A549 (cell line): ENCODE data around the gene DOCK1. TPM values are rescaled to one million over a fixed set of nuclear protein-coding genes. Genes with fewer than 3 reads are reported as not detected.

Experiments used
- ATAC-seq, 2 experiments: fragments of 200-7000 bp in 1 of 2; fragments of >200 bp in 1 of 2; cut with Nextera tagmentation in 1 of 2; cut with Tn5 transposase in 1 of 2; 3 replicates each; pipeline versions ENCODE4 v1.8.0 to v1.9.1; 2018 to 2020; ENCODE audit warnings: mild to moderate bottlenecking in 1 of 2, moderate library complexity in 1 of 2
- CTCF ChIA-PET: fragments of 300-600 bp; sonication (Branson Sonifier 250); formaldehyde crosslinking; extraction: SDS; loops from one replicate; lab custom pipeline; 2021; ENCODE audit warnings: antibody characterized with exemption, inconsistent platforms; lab: Yijun Ruan, JAX
- POLR2A ChIA-PET: fragments of 350-600 bp; formaldehyde crosslinking; extraction: SDS; loops from one replicate; lab custom pipeline; 2021; ENCODE audit warnings: antibody characterized with exemption, inconsistent platforms; lab: Yijun Ruan, JAX
- DNase-seq, 2 experiments: peaks; one replicate each; pipeline versions ENCODE4 v3.0.0 to v3.0.0-alpha.2; 2011 to 2016; ENCODE audit warnings: low read depth in 1 of 2, low spot score in 1 of 2
- FAIRE-seq: peaks from 2 replicates; lab custom pipeline; 2011; peaks lifted over from hg19 to GRCh38; lab: Jason Lieb, UNC
- H3K27ac ChIP-seq, 2 experiments: fragments of >200 bp; sonication (Bioruptor Twin); formaldehyde crosslinking; 3 replicates each; pipeline ENCODE4 v1.5.1; 2016 to 2017
- H3K4me1 ChIP-seq: fragments of >200 bp; sonication (Bioruptor Twin); formaldehyde crosslinking; 3 replicates; pipeline ENCODE4 v1.6.1; 2016
- H3K4me2 ChIP-seq: fragments of >200 bp; sonication (Bioruptor Twin); formaldehyde crosslinking; 3 replicates; pipeline ENCODE4 v1.6.1; 2016
- H3K4me3 ChIP-seq: fragments of >200 bp; sonication (Bioruptor Twin); formaldehyde crosslinking; 3 replicates; pipeline ENCODE4 v1.5.1; 2016
- H3K9me3 ChIP-seq: fragments of >200 bp; sonication (Bioruptor Twin); formaldehyde crosslinking; 3 replicates; pipeline ENCODE4 v1.6.1; 2016
- ATOH8 ChIP-seq: fragments of 250-450 bp; sonication (Bioruptor Pico); IDR thresholded peaks from 2 replicates; pipeline ENCODE4 v1.5.0; 2020; ENCODE audit warnings: low read depth, mild to moderate bottlenecking, moderate library complexity
- BHLHE40 ChIP-seq: IDR thresholded peaks from 2 replicates; pipeline ENCODE4 v1.6.1; 2012; ENCODE audit warnings: low read depth, low read length, inconsistent platforms
- CHD4 ChIP-seq: fragments of 200-600 bp; sonication (generic); IDR thresholded peaks from 2 replicates; pipeline ENCODE4 v1.6.1; 2016; ENCODE audit warnings: antibody characterized with exemption, mild to moderate bottlenecking, borderline replicate concordance
- CTCF ChIP-seq: fragments of >200 bp; sonication (Bioruptor Twin); formaldehyde crosslinking; IDR thresholded peaks from 3 replicates; pipeline ENCODE4 v1.5.1; 2016
- E2F6 ChIP-seq: IDR thresholded peaks from 2 replicates; pipeline ENCODE4 v1.6.1; 2012; ENCODE audit warnings: low read depth, borderline replicate concordance
- ELK1 ChIP-seq: fragments of 150-350 bp; IDR thresholded peaks from 2 replicates; pipeline ENCODE4 v1.6.1; 2014; ENCODE audit warnings: low read depth, mild to moderate bottlenecking, low read length
- FOSL2 ChIP-seq, 2 experiments: fragments of 450-650 bp in 1 of 2; fragments of >200 bp in 1 of 2; sonication (Bioruptor Twin) in 1 of 2; formaldehyde crosslinking; IDR thresholded peaks; 2 replicates each; pipeline versions ENCODE4 v1.5.0 to v1.6.1; 2016 to 2020; ENCODE audit warnings: mild to moderate bottlenecking in 1 of 2, moderate library complexity in 1 of 2
- FOXS1 ChIP-seq: fragments of 250-450 bp; sonication (Bioruptor Pico); IDR thresholded peaks from 2 replicates; pipeline ENCODE4 v1.5.0; 2020; ENCODE audit warnings: mild to moderate bottlenecking, moderate library complexity
- HES2 ChIP-seq: fragments of >200 bp; sonication (Bioruptor Twin); formaldehyde crosslinking; IDR thresholded peaks from 2 replicates; pipeline ENCODE4 v1.6.1; 2016
- HOXB5 ChIP-seq: fragments of 250-450 bp; sonication (Bioruptor Pico); IDR thresholded peaks from 2 replicates; pipeline ENCODE4 v1.5.0; 2020; ENCODE audit warnings: mild to moderate bottlenecking, moderate library complexity
- NFE2L2 ChIP-seq: fragments of 150-350 bp; conservative IDR thresholded peaks from 2 replicates; pipeline ENCODE4 v1.6.1; 2014; ENCODE audit warnings: low read length
- PHF8 ChIP-seq: fragments of 200-600 bp; sonication (generic); IDR thresholded peaks from 2 replicates; pipeline ENCODE4 v1.6.1; 2016; ENCODE audit warnings: low read depth, mild to moderate bottlenecking, antibody characterized with exemption, moderate library complexity, borderline replicate concordance
- RAD21 ChIP-seq, 2 experiments: fragments of >200 bp in 1 of 2; sonication (Bioruptor Twin) in 1 of 2; formaldehyde crosslinking in 1 of 2; IDR thresholded peaks in 1 of 2; conservative IDR thresholded peaks in 1 of 2; 2 replicates in 1 of 2; 3 replicates in 1 of 2; pipeline ENCODE4 v1.6.1; 2012 to 2018; ENCODE audit warnings: inconsistent platforms in 1 of 2
- RCOR1 ChIP-seq: fragments of 150-350 bp; IDR thresholded peaks from 2 replicates; pipeline ENCODE4 v1.6.1; 2014; ENCODE audit warnings: antibody characterized with exemption, low read length, low read depth
- ZFP36 ChIP-seq: fragments of 450-650 bp; IDR thresholded peaks from 2 replicates; pipeline ENCODE4 v1.6.1; 2014; ENCODE audit warnings: borderline replicate concordance; ENCODE audit not compliant: partially characterized antibody
- ZSCAN20 ChIP-seq: fragments of 250-450 bp; sonication (Bioruptor Pico); IDR thresholded peaks from 2 replicates; pipeline ENCODE4 v1.8.0; 2022; ENCODE audit warnings: mild to moderate bottlenecking, moderate library complexity
- WGBS: methylation state at CpG from one replicate; pipeline ENCODE4 v1.1.6; 2017; ENCODE audit errors: missing lambda C conversion rate; 5-methylcytosine and 5-hydroxymethylcytosine counted together
- polyA plus RNA-seq, 4 experiments: library from polyadenylated mRNA; depleted of rRNA in 3 of 4; stranded (reverse); fragments of >200 nt; fragmentation: RNase III in 1 of 4; extraction: RNeasy Plus Mini Kit Qiagen cat#74134 plus additional on column Dnase treatment in 1 of 4; gene quantifications; 2 replicates in 3 of 4; 3 replicates in 1 of 4; pipeline ENCODE4 v1.2.3, GENCODE V29; 2011 to 2017

The DOCK1 gene
- polyA plus RNA-seq, 2 of the 4 experiments (the other 2 are of a cell fraction): 22.6 to 28.2 TPM

- H3K9me3 ChIP-seq: no peaks in the 10 kb centered on the region
- no peak overlapping the region for H3K27ac ChIP-seq
- no peak overlapping the region for H3K4me3 ChIP-seq
- DNase-seq (no peak), ATAC-seq (no peak), FAIRE-seq (no peak)
- ChIA-PET POLR2A (no interaction called here), CTCF (no interaction called here)
- H3K4me2 ChIP-seq: no peak overlapping the region
- H3K4me1 ChIP-seq: no peaks in the 10 kb centered on the region
- no peak for TF ChIP-seq ELK1
- no peak for TF ChIP-seq BHLHE40
- no peak for TF ChIP-seq ATOH8 (CRISPR knock-in tag)
- TF ChIP-seq CTCF: no peak
- TF ChIP-seq E2F6: no peak
- no peak for TF ChIP-seq FOSL2 (IDR thresholded peaks at IDR 0.05)
- no peak for TF ChIP-seq FOSL2 (CRISPR knock-in tag; IDR thresholded peaks at IDR 0.05)
- TF ChIP-seq ZFP36: no peak
- TF ChIP-seq CHD4: no peak
- 82% methylated on average over 4 of the region's 4 CpGs for WGBS
These were observed 135.5 kb downstream of the DOCK1 start for GRCh38 chr10:127040756-127041155.

GRCh38 chr10:127041552-127041951 lies 136.3 kb downstream of the DOCK1 start:
- CTCF ChIA-PET: no interaction called here
- H3K9me3 ChIP-seq: no peaks in the 10 kb centered on the region
- DNase-seq (no peak), FAIRE-seq (no peak), ATAC-seq (no peak)
- TF ChIP-seq NFE2L2: no peak
- TF ChIP-seq HES2: no peak
- TF ChIP-seq FOXS1 (CRISPR knock-in tag): no peak
- H3K27ac ChIP-seq: no peak overlapping the region
- WGBS: 88% methylated on average over 6 of the region's 6 CpGs
- no peak overlapping the region for H3K4me3 ChIP-seq
- no peaks in the 10 kb centered on the region for H3K4me1 ChIP-seq
- no peak overlapping the region for H3K4me2 ChIP-seq
- POLR2A ChIA-PET: no interaction called here

GRCh38 chr10:127043301-127043700 lies 138.1 kb downstream of the DOCK1 start:
- Histone ChIP-seq H3K4me1 (no peaks in the 10 kb centered on the region), H3K4me2 (no peak overlapping the region), H3K4me3 (no peak overlapping the region), H3K9me3 (no peaks in the 10 kb centered on the region), H3K27ac (no peak overlapping the region)
- FAIRE-seq (no peak), DNase-seq (no peak), ATAC-seq (no peak)
- TF ChIP-seq BHLHE40: no peak
- no peak for TF ChIP-seq RAD21 (conservative IDR thresholded peaks at IDR 0.05 in 1 of 2, IDR thresholded peaks at IDR 0.05 in 1 of 2)
- no peak for TF ChIP-seq ZSCAN20
- TF ChIP-seq PHF8: no peak
- TF ChIP-seq NFE2L2: no peak
- no peak for TF ChIP-seq HOXB5 (CRISPR knock-in tag)
- no peak for TF ChIP-seq RCOR1
- ChIA-PET POLR2A (no interaction called here), CTCF (no interaction called here)
- WGBS: 96% methylated on average over 9 of the region's 9 CpGs
